Fibroblast of upper back skin (primary cell): ENCODE measurements around the gene PLIN4.

Source experiments
- DNase-seq: peaks from one replicate; pipeline ENCODE4 v3.0.0-alpha.2; 2013

Gene PLIN4

GRCh38 chr19:4488496-4488895 is 29.8 kb downstream of the PLIN4 start:
- DNase-seq, result no peak

- no peak for DNase-seq
Observed at GRCh38 chr19:4487572-4487971, 30.7 kb downstream of the PLIN4 start.

GRCh38 chr19:4483385-4483784 is 34.9 kb downstream of the PLIN4 start:
- no peak for DNase-seq

GRCh38 chr19:4482721-4483364 is 35.4 kb downstream of the PLIN4 start:
- DNase-seq, result no peak

- no peak for DNase-seq
Observed at GRCh38 chr19:4477034-4477801, 41.1 kb downstream of the PLIN4 start.

GRCh38 chr19:4474514-4475022 is 43.7 kb downstream of the PLIN4 start:
- DNase-seq, result peak; percentile 77

- DNase-seq, result no peak
Observed at GRCh38 chr19:4473763-4474513, 44.3 kb downstream of the PLIN4 start.

- DNase-seq, result no peak
Observed at GRCh38 chr19:4473011-4473762, 45.1 kb downstream of the PLIN4 start.

- DNase-seq, result no peak
Observed at GRCh38 chr19:4472174-4472974, 45.9 kb downstream of the PLIN4 start, which contains the start of gene HDGFL2. Gene HDGFL2 (plus strand): TSS chr19:4472297. CDS start chr19:4472351, 54 bp downstream.

- peak; percentile 100 for DNase-seq
Observed at GRCh38 chr19:4471403-4472173, 46.7 kb downstream of the PLIN4 start.

GRCh38 chr19:4467835-4468234 is 50.5 kb downstream of the PLIN4 start:
- DNase-seq, result no peak

GRCh38 chr19:4464815-4465581 is 53.3 kb downstream of the PLIN4 start:
- DNase-seq, result no peak

GRCh38 chr19:4457654-4458395 is 60.5 kb downstream of the PLIN4 start, which contains the start of gene UBXN6:
Gene UBXN6 (minus strand): TSS chr19:4457794. CDS start chr19:4457697, 97 bp downstream.
- peak; percentile 99 for DNase-seq

GRCh38 chr19:4456843-4457653 is 61.2 kb downstream of the PLIN4 start:
- peak; percentile 65 for DNase-seq

- peak; percentile 73 for DNase-seq
Observed at GRCh38 chr19:4456476-4456842, 61.8 kb downstream of the PLIN4 start.

- peak; percentile 75 for DNase-seq
Observed at GRCh38 chr19:4455719-4456475, 62.4 kb downstream of the PLIN4 start.
